ENCODE measurements around the gene MSMO1.

- TF ChIP-seq EZH2phosphoT487 (IDR thresholded peaks at IDR 0.05; ENCODE audit: unreplicated experiment): no peak
- TF ChIP-seq CTCF (conservative IDR thresholded peaks at IDR 0.05; ENCODE audit: low read depth in 2 of 2): no peak
- TF ChIP-seq POLR2AphosphoS5 (IDR thresholded peaks at IDR 0.05; ENCODE audit: low read depth): no peak
Observed at GRCh38 chr4:165383591-165384073, 56.2 kb downstream of the MSMO1 start.

All from GM23338 (cell line).